ENCODE data around the gene KCNG4.

- TF ChIP-seq CTCF (optimal IDR thresholded peaks at IDR 0.05 in 1 of 3, IDR thresholded peaks at IDR 0.05 in 1 of 3, conservative IDR thresholded peaks at IDR 0.05 in 1 of 3; ENCODE audit: extremely low read depth in 1 of 3, insufficient read depth in 2 of 3, low read length in 3 of 3) (no peak), EZH2 (IDR thresholded peaks at IDR 0.05; ENCODE audit: low read length) (no peak)
These were observed 34.7 kb upstream of the KCNG4 start for GRCh38 chr16:84274515-84274914.

All from keratinocyte (primary cell).